ENCODE data around the gene LDB2. TPM values are rescaled to one million over a fixed set of nuclear protein-coding genes. Genes with fewer than 3 reads are reported as not detected.

LDB2 gene
- polyA plus RNA-seq, 3 donors: not detected

- H3K9me3 Mint-ChIP-seq: peaks cover 0 to 2% (median 0%) of the 10 kb centered on the region in 7 donors
- DNase-seq: no peak
- Histone ChIP-seq H3K4me1 (ENCODE audit: control insufficient read depth in 1 of 2, insufficient read depth in 2 of 2, low read length in 2 of 2) (no peaks in the 10 kb centered on the region), H3K27me3 (ENCODE audit: control insufficient read depth in 2 of 2, insufficient read depth in 2 of 2, low read length in 2 of 2) (no peaks in the 10 kb centered on the region), H3K36me3 (replicated peaks in 1 of 2; ENCODE audit: control insufficient read depth in 1 of 2, insufficient read depth in 2 of 2, low read length in 2 of 2) (no peaks in the 10 kb centered on the region), H3K9ac (ENCODE audit: insufficient read depth, low read length, poor library complexity, severe bottlenecking) (no peak overlapping the region), H3K79me2 (ENCODE audit: insufficient read depth, low read length) (no peaks in the 10 kb centered on the region), H3K4me2 (replicated peaks; ENCODE audit: extremely low read depth, low read length, poor library complexity, severe bottlenecking) (no peak overlapping the region), H4K20me1 (ENCODE audit: insufficient read depth, low read length) (no peaks in the 10 kb centered on the region), H3K9me3 (replicated peaks in 1 of 2; ENCODE audit: control insufficient read depth in 1 of 2, insufficient read depth in 1 of 2, low read length in 2 of 2) (no peaks in the 10 kb centered on the region), H3K27ac (ENCODE audit: low read depth in 1 of 2, low read length in 2 of 2) (no peak overlapping the region), H3K4me3 (replicated peaks in 1 of 3; ENCODE audit: low read depth in 2 of 3, low read length in 3 of 3) (no peak overlapping the region), H2AFZ (ENCODE audit: insufficient read depth, low read depth, low read length, poor library complexity, severe bottlenecking) (no peak overlapping the region)
- TF ChIP-seq CTCF (IDR thresholded peaks at IDR 0.05): no peak
- peaks cover 0 to 4% (median 0%) of the 10 kb centered on the region in 3 donors for H3K27me3 Mint-ChIP-seq (ENCODE audit: low read depth in 3 of 3)
- 100% methylated on average over 1 of the region's 2 CpGs for WGBS (ENCODE audit: insufficient coverage)
- no peaks in the 10 kb centered on the region for H3K4me1 Mint-ChIP-seq
- no peaks in the 10 kb centered on the region for H3K36me3 Mint-ChIP-seq
- H3K4me3 Mint-ChIP-seq: no peak overlapping the region
- intact Hi-C loops (cut with micrococcal nuclease): no loop called here
- no peak overlapping the region for H3K27ac Mint-ChIP-seq
These were observed 144.3 kb downstream of the LDB2 start for GRCh38 chr4:16754104-16754503.

GRCh38 chr4:16752150-16752549 is 146.3 kb downstream of the LDB2 start:
- H3K9me3 Mint-ChIP-seq: peaks cover 0 to 2% (median 0%) of the 10 kb centered on the region in 7 donors
- no peaks in the 10 kb centered on the region for H3K36me3 Mint-ChIP-seq
- no peak overlapping the region for H3K27ac Mint-ChIP-seq
- Histone ChIP-seq H3K4me3 (replicated peaks in 1 of 3; ENCODE audit: low read depth in 2 of 3, low read length in 3 of 3) (no peak overlapping the region), H3K27me3 (ENCODE audit: control insufficient read depth in 2 of 2, insufficient read depth in 2 of 2, low read length in 2 of 2) (no peaks in the 10 kb centered on the region), H3K9ac (ENCODE audit: insufficient read depth, low read length, poor library complexity, severe bottlenecking) (no peak overlapping the region), H2AFZ (ENCODE audit: insufficient read depth, low read depth, low read length, poor library complexity, severe bottlenecking) (no peak overlapping the region), H3K27ac (ENCODE audit: low read depth in 1 of 2, low read length in 2 of 2) (no peak overlapping the region), H3K4me2 (replicated peaks; ENCODE audit: extremely low read depth, low read length, poor library complexity, severe bottlenecking) (no peak overlapping the region), H3K9me3 (replicated peaks in 1 of 2; ENCODE audit: control insufficient read depth in 1 of 2, insufficient read depth in 1 of 2, low read length in 2 of 2) (no peaks in the 10 kb centered on the region), H3K79me2 (ENCODE audit: insufficient read depth, low read length) (no peaks in the 10 kb centered on the region), H3K36me3 (replicated peaks in 1 of 2; ENCODE audit: control insufficient read depth in 1 of 2, insufficient read depth in 2 of 2, low read length in 2 of 2) (no peaks in the 10 kb centered on the region), H3K4me1 (ENCODE audit: control insufficient read depth in 1 of 2, insufficient read depth in 2 of 2, low read length in 2 of 2) (no peaks in the 10 kb centered on the region), H4K20me1 (ENCODE audit: insufficient read depth, low read length) (no peaks in the 10 kb centered on the region)
- H3K4me3 Mint-ChIP-seq: no peak overlapping the region
- TF ChIP-seq CTCF (IDR thresholded peaks at IDR 0.05): no peak
- H3K27me3 Mint-ChIP-seq (ENCODE audit: low read depth in 3 of 3): peaks cover 0 to 4% (median 0%) of the 10 kb centered on the region in 3 donors
- intact Hi-C loops (cut with micrococcal nuclease): no loop called here
- no peaks in the 10 kb centered on the region for H3K4me1 Mint-ChIP-seq
- no peak for DNase-seq

Data from CD14-positive monocyte (primary cell).